OCI-LY7 (cell line): ENCODE results near the gene PEX7. TPM values are rescaled to one million over a fixed set of nuclear protein-coding genes. Genes with fewer than 3 reads are reported as not detected.

Experiments
- BruUV-seq: library from RNA; stranded (reverse); fragments of 400-500 nt; replicated peaks from 2 replicates; lab custom pipeline; 2021; lab: Mats Ljungman, UMichigan
- CTCF ChIA-PET: fragments of 300-600 bp; sonication (Branson Sonifier 250); formaldehyde crosslinking; loops from one replicate; lab custom pipeline; 2022; ENCODE audit warnings: antibody characterized with exemption; ENCODE audit not compliant: unreplicated experiment; lab: Charles Lee
- POLR2A ChIA-PET: fragments of 300-600 bp; sonication (Branson Sonifier 250); formaldehyde crosslinking; loops from one replicate; lab custom pipeline; 2022; ENCODE audit warnings: antibody characterized with exemption; lab: Charles Lee
- DNase-seq: peaks from one replicate; pipeline ENCODE4 v3.0.0-alpha.2; 2015; ENCODE audit warnings: low spot score
- H2AFZ ChIP-seq: fragments of 200-600 bp; sonication (generic), shearing (Covaris generic); 2 replicates; pipeline ENCODE4 v1.6.1; 2014; ENCODE audit warnings: mild to moderate bottlenecking, antibody characterized with exemption, low read length, moderate library complexity
- H3K27ac ChIP-seq: fragments of 200-600 bp; sonication (generic); 2 replicates; pipeline ENCODE4 v1.5.1; 2014; ENCODE audit warnings: mixed run types, low read depth, mild to moderate bottlenecking, moderate library complexity, low read length, inconsistent platforms; ENCODE audit not compliant: poor library complexity, severe bottlenecking
- H3K36me3 ChIP-seq: fragments of 200-600 bp; sonication (generic); 2 replicates; pipeline ENCODE4 v1.6.1; 2014; ENCODE audit warnings: mild to moderate bottlenecking, antibody characterized with exemption, low read length, moderate library complexity, mixed read lengths; ENCODE audit not compliant: insufficient read depth
- H3K4me1 ChIP-seq: fragments of 200-600 bp; sonication (generic); 2 replicates; pipeline ENCODE4 v1.5.1; 2014; ENCODE audit warnings: mild to moderate bottlenecking, low read length; ENCODE audit not compliant: insufficient read depth, poor library complexity, severe bottlenecking
- H3K4me2 ChIP-seq: fragments of 200-600 bp; sonication (generic); 2 replicates; pipeline ENCODE4 v1.6.1; 2014; ENCODE audit warnings: mild to moderate bottlenecking, low read length
- H3K4me3 ChIP-seq: fragments of 200-600 bp; sonication (generic); 2 replicates; pipeline ENCODE4 v1.5.1; 2014; ENCODE audit warnings: mild to moderate bottlenecking, low read depth, low read length; ENCODE audit not compliant: poor library complexity, severe bottlenecking
- H3K79me2 ChIP-seq: fragments of 200-600 bp; sonication (generic); 2 replicates; pipeline ENCODE4 v1.6.1; 2016; ENCODE audit warnings: low read depth, mild to moderate bottlenecking, low read length, moderate library complexity, mixed read lengths; ENCODE audit not compliant: insufficient read depth
- H3K9me2 ChIP-seq: fragments of 200-600 bp; sonication (generic); 2 replicates; pipeline ENCODE4 v1.6.1; 2016; ENCODE audit warnings: mild to moderate bottlenecking, low read length, mixed read lengths; ENCODE audit not compliant: insufficient read depth
- H3K9me3 ChIP-seq: fragments of 200-600 bp; sonication (generic); 2 replicates; pipeline ENCODE4 v1.6.1; 2014; ENCODE audit warnings: mild to moderate bottlenecking, mixed run types, low read length, mixed read lengths
- H4K20me1 ChIP-seq: fragments of 200-600 bp; sonication (generic); 2 replicates; pipeline ENCODE4 v1.6.1; 2014; ENCODE audit warnings: mild to moderate bottlenecking, antibody characterized with exemption, low read length, moderate library complexity, mixed read lengths; ENCODE audit not compliant: insufficient read depth
- CTCF ChIP-seq: fragments of 200-600 bp; sonication (generic); conservative IDR thresholded peaks from 2 replicates; pipeline ENCODE4 v1.5.1; 2014; ENCODE audit warnings: mild to moderate bottlenecking, antibody characterized with exemption, low read length, moderate library complexity, mixed read lengths
- intact Hi-C: fragments of 100-400 bp; cut with micrococcal nuclease; formaldehyde crosslinking; loops from one replicate; pipeline ENCODE4 v1.10.0; 2022; ENCODE audit not compliant: unreplicated experiment
- small RNA-seq: library from RNA; depleted of rRNA; stranded (forward); fragments of <200 nt; gene quantifications from one replicate; pipeline ENCODE3, GENCODE V24; 2014
- total RNA-seq, 2 experiments: library from RNA; depleted of rRNA in 1 of 2; stranded (reverse); fragments of >200 nt in 1 of 2; shearing (Covaris generic) in 1 of 2; gene quantifications; 2 replicates each; pipeline ENCODE4 v1.2.3, GENCODE V29; 2014 to 2022

Gene PEX7
- total RNA-seq, 2 experiments from 2014 or later: 5.8 to 8.4 TPM

GRCh38 chr6:136963259-136963658, 140.9 kb downstream of the PEX7 start:
- ChIA-PET POLR2A (interaction anchor here (0.5 to 1.2 kb wide), 3 partner anchors 92 to 715 kb away, joined by 3 to 6 read pairs (median 3); no protein-coding TSS in a partner anchor), CTCF (no interaction called here)
- no peak overlapping the region for H3K4me2 ChIP-seq
- no peaks in the 10 kb centered on the region for H3K4me1 ChIP-seq
- H4K20me1 ChIP-seq: no peaks in the 10 kb centered on the region
- no peaks in the 10 kb centered on the region for H3K36me3 ChIP-seq
- intact Hi-C loops: no loop called here
- no peaks in the 10 kb centered on the region for H3K79me2 ChIP-seq
- H2AFZ ChIP-seq: no peak overlapping the region
- no peak for TF ChIP-seq CTCF
- no peaks in the 10 kb centered on the region for H3K9me2 ChIP-seq
- BruUV-seq: no TSS peak
- no peaks in the 10 kb centered on the region for H3K9me3 ChIP-seq
- H3K4me3 ChIP-seq: no peak overlapping the region
- DNase-seq: no peak
- H3K27ac ChIP-seq: no peak overlapping the region

Small RNAs within 50 kb of the gene (small RNA-seq; reads per million reads assigned to genes)
- gene RF00019: not detected
- not detected for gene RF00443

Other genes starting within 250 kb of the PEX7 start
- 12.0 and 13.8 TPM in 2 replicates for gene MAP3K5, start 30.1 kb upstream of the PEX7 start, total RNA-seq (2014; rRNA removed; shearing (Covaris generic))
- 16.6 and 17.1 TPM in 2 replicates for gene MAP3K5, start 30.1 kb upstream of the PEX7 start, total RNA-seq (2022)
- gene SLC35D3, start 99.7 kb downstream of the PEX7 start, total RNA-seq (2014; rRNA removed; shearing (Covaris generic)): not detected in 2 replicates
- gene SLC35D3, start 99.7 kb downstream of the PEX7 start, total RNA-seq (2022): not detected in 2 replicates
- not detected in 2 replicates for gene IL20RA, start 222.4 kb downstream of the PEX7 start, total RNA-seq (2014; rRNA removed; shearing (Covaris generic))
- not detected in 2 replicates for gene IL20RA, start 222.4 kb downstream of the PEX7 start, total RNA-seq (2022)